MCF 10A (cell line): ENCODE measurements around the gene ADISSP. TPM values are rescaled to one million over a fixed set of nuclear protein-coding genes. Genes with fewer than 3 reads are reported as not detected.
A peak's percentile ranks its signal among the peaks of the same experiment; 100 is the strongest.

Experiments
- BruUV-seq: library from RNA; stranded (reverse); fragments of 400-500 nt; replicated peaks from 2 replicates; lab custom pipeline; 2021; lab: Mats Ljungman, UMichigan
- CTCF ChIA-PET: fragments of 300-600 bp; sonication (Branson Sonifier 250); formaldehyde crosslinking; extraction: SDS; loops from one replicate; lab custom pipeline; 2021; ENCODE audit warnings: antibody characterized with exemption, inconsistent platforms; lab: Yijun Ruan, JAX
- POLR2A ChIA-PET: fragments of 300-600, 350-650 bp; sonication (Branson Sonifier 250); formaldehyde crosslinking; extraction: SDS; loops from one replicate; lab custom pipeline; 2020; ENCODE audit warnings: antibody characterized with exemption, inconsistent platforms; lab: Yijun Ruan, JAX
- DNase-seq: peaks from one replicate; pipeline ENCODE4 v3.0.0-alpha.2; 2018; ENCODE audit not compliant: unreplicated experiment
- H3K27ac Mint-ChIP-seq: one replicate; pipeline ENCODE4 v1.8.0; 2022; ENCODE audit warnings: mild to moderate bottlenecking, low read depth, mixed read lengths; ENCODE audit not compliant: unreplicated experiment
- H3K27me3 Mint-ChIP-seq: one replicate; pipeline ENCODE4 v1.8.0; 2022; ENCODE audit warnings: mixed read lengths; ENCODE audit not compliant: insufficient read depth, unreplicated experiment
- H3K36me3 Mint-ChIP-seq: one replicate; pipeline ENCODE4 v1.8.0; 2022; ENCODE audit warnings: mild to moderate bottlenecking, moderate library complexity, mixed read lengths; ENCODE audit not compliant: insufficient read depth, unreplicated experiment
- H3K4me1 Mint-ChIP-seq: one replicate; pipeline ENCODE4 v1.8.0; 2022; ENCODE audit warnings: mixed read lengths; ENCODE audit not compliant: insufficient read depth, unreplicated experiment
- H3K4me3 Mint-ChIP-seq: one replicate; pipeline ENCODE4 v1.8.0; 2022; ENCODE audit warnings: mild to moderate bottlenecking, moderate library complexity, mixed read lengths; ENCODE audit not compliant: unreplicated experiment
- H3K9me3 Mint-ChIP-seq: one replicate; pipeline ENCODE4 v1.8.0; 2022; ENCODE audit warnings: mixed read lengths; ENCODE audit not compliant: unreplicated experiment
- CTCF ChIP-seq: fragments of 200-600 bp; IDR thresholded peaks from one replicate; pipeline ENCODE4 v1.8.0; 2022; ENCODE audit warnings: antibody characterized with exemption, mild to moderate bottlenecking; ENCODE audit not compliant: unreplicated experiment
- intact Hi-C: fragments of 100-400 bp; cut with micrococcal nuclease; formaldehyde crosslinking; loops from 2 replicates; pipeline ENCODE4 v1.14.1; 2022
- total RNA-seq: library from RNA; stranded (reverse); gene quantifications from 2 replicates; pipeline ENCODE4 v1.2.3, GENCODE V29; 2022

The ADISSP gene
- total RNA-seq, 1 experiment from 2014 or later, result 58.8 TPM

- no peak for TF ChIP-seq CTCF
- Mint-ChIP-seq H3K4me3 (no peak overlapping the region), H3K4me1 (peaks cover 28% of the 10 kb centered on the region), H3K27ac (peak overlapping the region; percentile 25), H3K36me3 (peaks cover 14% of the 10 kb centered on the region), H3K27me3 (no peaks in the 10 kb centered on the region), H3K9me3 (no peaks in the 10 kb centered on the region)
- intact Hi-C loops, result loop anchor here (10.0 kb wide), 1 partner anchor 286 kb away; no protein-coding TSS in a partner anchor
- DNase-seq, result no peak
- POLR2A ChIA-PET, result interaction anchor here (0.6 to 5.2 kb wide), 4 partner anchors 20 to 71 kb away, joined by 3 to 61 read pairs (median 4); partner anchors contain the start of gene ADISSP
- no TSS peak for BruUV-seq
- CTCF ChIA-PET, result interaction anchor here (0.5 to 12.0 kb wide), 12 partner anchors 9 to 384 kb away, joined by 3 to 231 read pairs (median 4); partner anchors contain the start of gene AP5S1
Observed at GRCh38 chr20:3788685-3789155, 21.2 kb upstream of the ADISSP start.

- Mint-ChIP-seq H3K27me3 (no peaks in the 10 kb centered on the region), H3K27ac (no peak overlapping the region), H3K36me3 (peaks cover 21% of the 10 kb centered on the region), H3K4me3 (peak overlapping the region; percentile 76), H3K4me1 (peaks cover 33% of the 10 kb centered on the region), H3K9me3 (no peaks in the 10 kb centered on the region)
- no peak for DNase-seq
- TF ChIP-seq CTCF, result no peak
- ChIA-PET CTCF (interaction anchor here (0.6 to 12.0 kb wide), 21 partner anchors 8 to 291 kb away, joined by 3 to 231 read pairs (median 4); partner anchors contain the start of genes ADISSP, AP5S1 and CDC25B), POLR2A (interaction anchor here (1.0 to 5.2 kb wide), 13 partner anchors 8 to 103 kb away, joined by 3 to 61 read pairs (median 5); partner anchors contain the start of genes ADISSP, CDC25B and MAVS)
- BruUV-seq, result no TSS peak
- intact Hi-C loops, result loop anchor here (2.0 to 10.0 kb wide), 2 partner anchors 67 to 287 kb away; no protein-coding TSS in a partner anchor
Observed at GRCh38 chr20:3787324-3788014, 19.9 kb upstream of the ADISSP start.

GRCh38 chr20:3786665-3787323 is 19.2 kb upstream of the ADISSP start, which contains the start of gene CENPB:
Gene CENPB (minus strand): TSS chr20:3786740. CDS start chr20:3786483, 257 bp downstream.
- Mint-ChIP-seq H3K36me3 (peaks cover 21% of the 10 kb centered on the region), H3K27me3 (no peaks in the 10 kb centered on the region), H3K27ac (peak within 1 kb of the TSS; percentile 42), H3K4me3 (peak within 1 kb of the TSS; percentile 76), H3K9me3 (no peaks in the 10 kb centered on the region), H3K4me1 (peaks cover 33% of the 10 kb centered on the region)
- ChIA-PET POLR2A (interaction anchor here (0.5 to 5.2 kb wide), 20 partner anchors 9 to 548 kb away, joined by 3 to 61 read pairs (median 5); partner anchors contain the start of genes ADISSP, CDC25B and MAVS), CTCF (interaction anchor here (0.6 to 12.0 kb wide), 22 partner anchors 8 to 292 kb away, joined by 3 to 231 read pairs (median 4); partner anchors contain the start of genes ADISSP, AP5S1 and CDC25B)
- DNase-seq, result peak; percentile 84
- peak; percentile 88 for TF ChIP-seq CTCF
- no TSS peak for BruUV-seq
- intact Hi-C loops, result loop anchor here (1.0 to 10.0 kb wide), 3 partner anchors 34 to 288 kb away; partner anchors contain the start of gene AP5S1
